Endothelial cell of umbilical vein (primary cell): ENCODE measurements around the gene NME5.

Source experiments
- POLR2A ChIP-seq: IDR thresholded peaks from 2 replicates; pipeline ENCODE4 v1.6.1; 2012; ENCODE audit warnings: low read depth, mild to moderate bottlenecking, control low read depth, low read length
- POLR2AphosphoS5 ChIP-seq: IDR thresholded peaks from 2 replicates; pipeline ENCODE4 v1.6.1; 2012; ENCODE audit warnings: low read depth, mild to moderate bottlenecking, control low read depth, low read length, moderate library complexity; ENCODE audit not compliant: insufficient read depth
- TF ChIP-seq, protein P1 (sequence below), 2 donors: IDR thresholded peaks; 1 replicate in 1 of 2; 2 replicates in 1 of 2; pipeline ENCODE4 v1.5.1; 2011; ENCODE audit warnings: low read length in 2 of 2, mild to moderate bottlenecking in 2 of 2, moderate library complexity in 2 of 2, control low read depth in 1 of 2, inconsistent platforms in 1 of 2, low read depth in 1 of 2; ENCODE audit not compliant: insufficient read depth in 1 of 2; ENCODE audit errors: extremely low read depth in 1 of 2

DNA sequence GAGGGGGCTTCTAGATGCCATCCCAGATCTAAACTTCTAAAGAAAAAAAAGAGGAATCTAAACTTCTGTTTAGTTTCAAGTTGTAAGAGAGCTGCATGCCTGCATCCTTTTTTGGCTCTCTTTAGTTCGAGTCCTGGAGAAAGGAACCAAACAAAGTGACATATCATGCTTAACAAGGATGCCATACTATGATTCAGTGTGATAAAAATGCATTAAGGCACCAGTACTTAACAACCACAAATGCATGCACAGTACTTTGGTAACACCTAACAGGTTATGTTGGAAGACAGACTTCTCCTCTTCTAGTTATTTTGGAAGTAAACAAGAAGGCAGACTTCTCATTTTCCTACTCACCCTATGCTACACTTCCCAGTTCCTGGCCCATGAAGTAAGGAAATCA is 27.3 kb downstream of the NME5 start:
- TF ChIP-seq POLR2A (no peak), POLR2AphosphoS5 (no peak)
- TF ChIP-seq, protein P1, sequence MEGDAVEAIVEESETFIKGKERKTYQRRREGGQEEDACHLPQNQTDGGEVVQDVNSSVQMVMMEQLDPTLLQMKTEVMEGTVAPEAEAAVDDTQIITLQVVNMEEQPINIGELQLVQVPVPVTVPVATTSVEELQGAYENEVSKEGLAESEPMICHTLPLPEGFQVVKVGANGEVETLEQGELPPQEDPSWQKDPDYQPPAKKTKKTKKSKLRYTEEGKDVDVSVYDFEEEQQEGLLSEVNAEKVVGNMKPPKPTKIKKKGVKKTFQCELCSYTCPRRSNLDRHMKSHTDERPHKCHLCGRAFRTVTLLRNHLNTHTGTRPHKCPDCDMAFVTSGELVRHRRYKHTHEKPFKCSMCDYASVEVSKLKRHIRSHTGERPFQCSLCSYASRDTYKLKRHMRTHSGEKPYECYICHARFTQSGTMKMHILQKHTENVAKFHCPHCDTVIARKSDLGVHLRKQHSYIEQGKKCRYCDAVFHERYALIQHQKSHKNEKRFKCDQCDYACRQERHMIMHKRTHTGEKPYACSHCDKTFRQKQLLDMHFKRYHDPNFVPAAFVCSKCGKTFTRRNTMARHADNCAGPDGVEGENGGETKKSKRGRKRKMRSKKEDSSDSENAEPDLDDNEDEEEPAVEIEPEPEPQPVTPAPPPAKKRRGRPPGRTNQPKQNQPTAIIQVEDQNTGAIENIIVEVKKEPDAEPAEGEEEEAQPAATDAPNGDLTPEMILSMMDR (IDR thresholded peaks at IDR 0.05; ENCODE audit: extremely low read depth in 1 of 2, insufficient read depth in 1 of 2, low read depth in 1 of 2, low read length in 2 of 2) = no peak
